ENCODE measurements around the gene ABCA13. TPM values are rescaled to one million over a fixed set of nuclear protein-coding genes. Genes with fewer than 3 reads are reported as not detected.
A peak's percentile ranks its signal among the peaks of the same experiment; 100 is the strongest.

ABCA13 gene
- total and polyA plus RNA-seq, 2 experiments from 2014 or later, result 0.21 to 0.50 TPM

DNA sequence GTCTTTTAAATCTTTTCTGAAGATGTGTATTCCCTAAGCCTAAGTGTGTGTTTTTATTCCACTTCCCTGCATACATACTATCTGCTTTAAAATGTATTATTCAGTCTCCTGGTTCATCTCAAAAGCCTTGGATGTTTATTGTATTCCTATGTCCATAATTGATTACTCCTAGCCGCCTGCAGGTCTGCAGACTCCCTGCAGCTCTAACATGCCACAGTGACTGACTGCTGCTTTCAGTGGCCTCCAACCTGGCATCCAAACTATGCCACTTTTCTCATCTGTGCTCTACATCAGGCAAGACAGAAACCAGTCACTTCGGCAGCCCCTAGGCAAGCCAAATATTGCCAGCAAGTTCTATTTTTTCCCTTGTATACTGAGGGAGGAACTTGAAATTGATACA, 81.7 kb downstream of the ABCA13 start:
- TF ChIP-seq, protein P1, sequence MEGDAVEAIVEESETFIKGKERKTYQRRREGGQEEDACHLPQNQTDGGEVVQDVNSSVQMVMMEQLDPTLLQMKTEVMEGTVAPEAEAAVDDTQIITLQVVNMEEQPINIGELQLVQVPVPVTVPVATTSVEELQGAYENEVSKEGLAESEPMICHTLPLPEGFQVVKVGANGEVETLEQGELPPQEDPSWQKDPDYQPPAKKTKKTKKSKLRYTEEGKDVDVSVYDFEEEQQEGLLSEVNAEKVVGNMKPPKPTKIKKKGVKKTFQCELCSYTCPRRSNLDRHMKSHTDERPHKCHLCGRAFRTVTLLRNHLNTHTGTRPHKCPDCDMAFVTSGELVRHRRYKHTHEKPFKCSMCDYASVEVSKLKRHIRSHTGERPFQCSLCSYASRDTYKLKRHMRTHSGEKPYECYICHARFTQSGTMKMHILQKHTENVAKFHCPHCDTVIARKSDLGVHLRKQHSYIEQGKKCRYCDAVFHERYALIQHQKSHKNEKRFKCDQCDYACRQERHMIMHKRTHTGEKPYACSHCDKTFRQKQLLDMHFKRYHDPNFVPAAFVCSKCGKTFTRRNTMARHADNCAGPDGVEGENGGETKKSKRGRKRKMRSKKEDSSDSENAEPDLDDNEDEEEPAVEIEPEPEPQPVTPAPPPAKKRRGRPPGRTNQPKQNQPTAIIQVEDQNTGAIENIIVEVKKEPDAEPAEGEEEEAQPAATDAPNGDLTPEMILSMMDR (IDR thresholded peaks at IDR 0.05; ENCODE audit: low read depth, low read length), result no peak
- Histone ChIP-seq H3K36me3 (no peaks in the 10 kb centered on the region), H3K9me3 (ENCODE audit: low read depth) (no peaks in the 10 kb centered on the region), H3K27ac (no peak overlapping the region), H3K4me1 (ENCODE audit: low read depth) (no peaks in the 10 kb centered on the region), H3K27me3 (no peaks in the 10 kb centered on the region), H3K4me3 (no peak overlapping the region)
- peak in 1 of 2 donors; percentile 52 for DNase-seq (ENCODE audit: low read depth in 1 of 2, low spot score in 1 of 2)

DNA sequence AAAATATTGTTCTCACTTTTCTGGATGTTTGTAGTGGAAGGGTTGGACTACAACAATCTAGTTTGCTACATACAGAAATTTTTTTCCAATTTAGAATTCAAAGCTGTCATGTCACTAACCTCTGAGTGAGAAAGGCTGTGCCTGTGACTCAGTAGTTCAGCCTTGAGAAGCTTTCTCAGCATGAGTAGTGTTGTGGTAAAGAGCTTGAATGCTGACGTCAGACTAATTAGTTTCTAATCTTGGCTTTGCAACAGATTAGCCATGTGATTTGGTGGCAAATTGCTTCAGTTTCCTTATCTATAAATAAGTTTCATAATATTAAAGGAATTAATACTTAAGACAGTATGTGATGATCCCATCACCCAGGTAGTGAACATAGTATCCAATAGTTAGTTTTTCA, 83.8 kb downstream of the ABCA13 start:
- Histone ChIP-seq H3K27ac (no peak overlapping the region), H3K27me3 (no peaks in the 10 kb centered on the region), H3K36me3 (no peaks in the 10 kb centered on the region), H3K4me3 (no peak overlapping the region), H3K9me3 (ENCODE audit: low read depth) (no peaks in the 10 kb centered on the region), H3K4me1 (ENCODE audit: low read depth) (no peaks in the 10 kb centered on the region)
- peak in 1 of 2 donors; percentile 75 for DNase-seq (ENCODE audit: low read depth in 1 of 2, low spot score in 1 of 2)
- TF ChIP-seq, protein P1 (IDR thresholded peaks at IDR 0.05; ENCODE audit: low read depth, low read length), result no peak

DNA sequence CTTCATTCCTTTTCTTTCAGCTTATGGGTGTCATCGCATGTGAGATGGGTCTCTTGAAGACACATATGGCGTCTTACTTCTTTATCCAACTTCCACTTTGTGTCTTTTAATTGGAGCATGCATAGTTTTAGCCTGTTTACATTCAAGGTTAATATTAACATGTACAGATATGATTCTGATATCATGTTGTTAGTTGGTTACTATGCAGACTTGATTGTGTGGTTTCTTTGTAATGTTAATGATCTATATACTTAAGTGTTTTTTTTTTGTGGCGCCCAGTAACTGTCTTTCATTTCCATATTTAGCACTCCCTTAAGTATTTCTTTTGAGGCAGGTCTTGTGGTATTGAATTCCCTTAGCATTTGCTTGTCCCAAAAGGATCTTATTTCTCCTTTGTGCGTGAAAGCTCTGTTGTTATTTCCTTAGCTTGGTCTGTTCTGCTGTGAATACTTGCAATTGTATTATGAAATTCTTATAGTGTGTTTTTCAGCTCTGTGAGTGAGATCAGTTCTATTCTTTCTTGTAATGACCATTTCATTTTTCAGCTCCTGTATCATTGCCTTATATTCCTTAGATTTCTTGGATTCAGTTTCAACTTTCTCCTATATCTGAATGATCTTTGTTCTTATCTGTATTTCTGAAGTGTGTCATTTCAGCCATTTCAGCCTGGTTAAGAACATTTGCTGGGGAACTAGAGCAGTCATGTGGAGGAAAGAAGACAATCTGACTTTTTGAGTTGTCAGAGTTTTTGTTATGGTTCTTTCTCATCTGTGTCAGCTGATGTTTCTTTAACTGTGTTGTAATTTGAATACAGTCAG, 88.4 kb downstream of the ABCA13 start:
- DNase-seq (ENCODE audit: low read depth in 1 of 2, low spot score in 1 of 2), result no peak
- H3K4me3 ChIP-seq, result no peak overlapping the region
- H3K36me3 ChIP-seq, result no peaks in the 10 kb centered on the region
- H3K9me3 ChIP-seq (ENCODE audit: low read depth), result no peaks in the 10 kb centered on the region
- H3K4me1 ChIP-seq (ENCODE audit: low read depth), result no peaks in the 10 kb centered on the region
- H3K27me3 ChIP-seq, result no peaks in the 10 kb centered on the region
- TF ChIP-seq, protein P1 (IDR thresholded peaks at IDR 0.05; ENCODE audit: low read depth, low read length), result no peak
- H3K27ac ChIP-seq, result no peak overlapping the region

DNA sequence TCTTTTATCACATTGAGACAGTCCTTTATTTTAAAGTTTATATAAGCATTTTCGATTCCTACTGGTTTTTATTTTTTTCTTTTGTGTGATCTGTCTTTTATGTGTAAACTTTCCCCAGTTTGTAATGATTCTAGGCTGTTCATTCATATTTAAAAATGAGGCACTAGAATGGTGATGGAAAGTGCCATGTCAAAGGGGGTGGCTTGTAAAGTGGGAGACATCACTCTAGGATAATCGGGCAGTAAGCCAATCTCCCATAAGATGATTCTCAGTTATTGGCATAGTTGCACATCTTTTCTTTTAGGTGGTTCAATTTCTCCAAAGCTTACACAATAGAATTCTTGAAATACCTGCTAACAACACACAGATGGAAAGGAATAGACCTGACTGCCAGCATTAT, 90.4 kb downstream of the ABCA13 start:
- no peak overlapping the region for H3K4me3 ChIP-seq
- no peaks in the 10 kb centered on the region for H3K27me3 ChIP-seq
- H3K9me3 ChIP-seq (ENCODE audit: low read depth), result no peaks in the 10 kb centered on the region
- no peak overlapping the region for H3K27ac ChIP-seq
- H3K4me1 ChIP-seq (ENCODE audit: low read depth), result no peaks in the 10 kb centered on the region
- no peak for DNase-seq (ENCODE audit: low read depth in 1 of 2, low spot score in 1 of 2)
- H3K36me3 ChIP-seq, result no peaks in the 10 kb centered on the region
- TF ChIP-seq, protein P1 (IDR thresholded peaks at IDR 0.05; ENCODE audit: low read depth, low read length), result no peak

DNA sequence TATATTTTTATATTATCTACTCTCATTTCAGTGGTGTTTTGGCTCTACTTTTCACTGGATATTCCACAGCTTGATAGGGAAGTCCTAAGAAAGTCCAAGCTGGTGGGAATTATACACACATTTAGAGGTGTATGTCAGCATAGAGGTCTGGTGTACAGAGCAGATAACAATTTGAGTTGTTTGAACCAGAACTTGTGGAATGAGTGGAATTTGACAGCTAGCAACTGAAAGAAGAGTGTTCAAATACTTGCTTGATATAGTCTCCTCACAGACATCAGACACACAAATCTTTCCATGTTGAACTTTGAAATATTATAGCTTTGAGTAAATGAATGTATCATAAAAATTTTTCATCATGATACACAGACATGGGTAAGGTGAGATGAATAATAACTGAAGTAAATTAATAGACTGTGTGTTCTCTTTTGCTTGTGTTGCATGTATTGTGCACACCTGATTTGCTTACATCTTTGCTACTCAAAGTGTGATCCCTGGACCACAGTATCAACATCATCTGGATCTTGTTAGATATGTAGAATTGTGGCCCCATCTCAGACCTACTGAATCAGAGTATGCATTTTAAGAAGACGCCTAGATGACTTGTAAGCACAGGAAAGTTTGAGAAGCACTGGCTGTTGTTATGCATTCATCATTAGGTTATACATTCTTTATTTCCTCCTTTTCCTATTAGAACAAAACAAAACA, 91.5 kb downstream of the ABCA13 start:
- no peak for DNase-seq (ENCODE audit: low read depth in 1 of 2, low spot score in 1 of 2)
- TF ChIP-seq, protein P1 (IDR thresholded peaks at IDR 0.05; ENCODE audit: low read depth, low read length), result no peak
- H3K4me3 ChIP-seq, result no peak overlapping the region

More for the DNA sequence above, 91.5 kb downstream of the ABCA13 start:
- Histone ChIP-seq H3K27ac (no peak overlapping the region), H3K9me3 (ENCODE audit: low read depth) (no peaks in the 10 kb centered on the region), H3K36me3 (no peaks in the 10 kb centered on the region), H3K4me1 (ENCODE audit: low read depth) (no peaks in the 10 kb centered on the region), H3K27me3 (no peaks in the 10 kb centered on the region)

Measured in cardiac muscle cell (in vitro differentiated cells and primary cell).